ENCODE results near the gene TMEM234. TPM values are rescaled to one million over a fixed set of nuclear protein-coding genes. Genes with fewer than 3 reads are reported as not detected.

Gene TMEM234
- total and polyA plus RNA-seq, 2 of the 13 experiments (the other 11 are each of a cell fraction or from before 2014, with no cell fraction given) = 6.1 to 9.0 TPM

- TF ChIP-seq ZNF841 (CRISPR knock-in tag; IDR thresholded peaks at IDR 0.05; ENCODE audit: borderline replicate concordance) = no peak
- no peak for TF ChIP-seq SRSF4 (IDR thresholded peaks at IDR 0.05; ENCODE audit: low read depth, low read length, poor library complexity, severe bottlenecking)
- TF ChIP-seq PREB (CRISPR knock-in tag; IDR thresholded peaks at IDR 0.05) = no peak
- no peak for TF ChIP-seq TMF1 (CRISPR knock-in tag; IDR thresholded peaks at IDR 0.05; ENCODE audit: low read depth)
- no peak for TF ChIP-seq ZBTB10 (CRISPR knock-in tag; IDR thresholded peaks at IDR 0.05; ENCODE audit: borderline replicate concordance)
- TF ChIP-seq ARNTL (CRISPR knock-in tag; IDR thresholded peaks at IDR 0.05) = no peak
- TF ChIP-seq NR3C1 (CRISPR knock-in tag; IDR thresholded peaks at IDR 0.05) = no peak
- no peak for TF ChIP-seq NR1H2 (CRISPR knock-in tag; IDR thresholded peaks at IDR 0.05; ENCODE audit: borderline replicate concordance, low read depth)
- TF ChIP-seq NR0B2 (CRISPR knock-in tag; IDR thresholded peaks at IDR 0.05) = peak; percentile 41; the same call in 1 of the 2 replicates
- 0 out of 2 replicates have a peak, but pooled peaks have one; percentile 18 for TF ChIP-seq HCFC1 (IDR thresholded peaks at IDR 0.05; ENCODE audit: low read depth, low read length)
- TF ChIP-seq KLF13 (CRISPR knock-in tag; IDR thresholded peaks at IDR 0.05) = no peak
- no peak for TF ChIP-seq MAF1 (CRISPR knock-in tag; IDR thresholded peaks at IDR 0.05; ENCODE audit: borderline replicate concordance)
- no peak for TF ChIP-seq HMG20A (CRISPR knock-in tag; IDR thresholded peaks at IDR 0.05; ENCODE audit: borderline replicate concordance)
- TF ChIP-seq CEBPB (IDR thresholded peaks at IDR 0.05; ENCODE audit: borderline replicate concordance, low read depth, low read length) = no peak
- TF ChIP-seq ZNF280B (CRISPR knock-in tag; IDR thresholded peaks at IDR 0.05; ENCODE audit: borderline replicate concordance) = peak; percentile 37; the same call in 1 of the 2 replicates
- no peak for TF ChIP-seq ZEB1 (IDR thresholded peaks at IDR 0.05; ENCODE audit: insufficient replicate concordance, low read depth)
- TF ChIP-seq WIZ (CRISPR knock-in tag; IDR thresholded peaks at IDR 0.05) = no peak; the same call in 1 of the 2 replicates
- peak; percentile 90 for TF ChIP-seq RFX3 (CRISPR knock-in tag; IDR thresholded peaks at IDR 0.05)
- no peak for TF ChIP-seq ZNF205 (CRISPR knock-in tag; IDR thresholded peaks at IDR 0.05)
- TF ChIP-seq HIC2 (CRISPR knock-in tag; IDR thresholded peaks at IDR 0.05; ENCODE audit: low read depth) = no peak
- TF ChIP-seq RAD51 (IDR thresholded peaks at IDR 0.05; ENCODE audit: borderline replicate concordance) = no peak
- no peak for TF ChIP-seq ZNF484 (CRISPR knock-in tag; IDR thresholded peaks at IDR 0.05; ENCODE audit: borderline replicate concordance, low read depth)
- no peak for TF ChIP-seq MEIS2 (CRISPR knock-in tag; IDR thresholded peaks at IDR 0.05)
Measured at GRCh38 chr1:32221980-32222755, at the start of gene TMEM234, which contains the start of gene EIF3I (continued).
